DND-41 (cell line): ENCODE results near the gene LANCL3.

Experiments
- EZH2 ChIP-seq: IDR thresholded peaks from 3 replicates; pipeline ENCODE4 v1.6.1; 2012; ENCODE audit warnings: borderline replicate concordance, low read depth, mild to moderate bottlenecking, moderate library complexity, low read length, inconsistent platforms; ENCODE audit not compliant: severe bottlenecking
- TF ChIP-seq, protein P1 (sequence below): IDR thresholded peaks from 2 replicates; pipeline ENCODE4 v1.5.1; 2012; ENCODE audit warnings: borderline replicate concordance, low read length, moderate library complexity, mild to moderate bottlenecking; ENCODE audit not compliant: poor library complexity, severe bottlenecking; ENCODE audit errors: extremely low read depth

DNA sequence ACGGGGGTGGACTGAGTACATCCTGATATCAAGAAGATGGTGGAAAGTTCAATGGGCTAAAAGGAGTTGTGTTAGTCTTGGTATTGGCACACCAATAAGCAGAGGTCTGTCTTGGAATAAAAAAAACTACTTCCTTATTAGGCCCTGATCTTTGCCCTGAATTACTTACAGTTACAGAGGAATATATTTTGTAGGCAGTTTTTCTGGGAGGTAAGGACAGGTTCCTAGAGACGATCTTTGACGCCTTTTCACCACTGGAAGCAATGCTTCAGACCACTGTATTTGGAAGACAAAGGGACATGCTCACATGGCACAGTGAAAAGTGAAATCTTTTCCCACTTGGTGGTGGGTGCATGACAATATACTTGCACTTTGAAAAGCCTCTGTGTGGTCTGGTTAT lies 113.5 kb downstream of the LANCL3 start:
- TF ChIP-seq, protein P1, sequence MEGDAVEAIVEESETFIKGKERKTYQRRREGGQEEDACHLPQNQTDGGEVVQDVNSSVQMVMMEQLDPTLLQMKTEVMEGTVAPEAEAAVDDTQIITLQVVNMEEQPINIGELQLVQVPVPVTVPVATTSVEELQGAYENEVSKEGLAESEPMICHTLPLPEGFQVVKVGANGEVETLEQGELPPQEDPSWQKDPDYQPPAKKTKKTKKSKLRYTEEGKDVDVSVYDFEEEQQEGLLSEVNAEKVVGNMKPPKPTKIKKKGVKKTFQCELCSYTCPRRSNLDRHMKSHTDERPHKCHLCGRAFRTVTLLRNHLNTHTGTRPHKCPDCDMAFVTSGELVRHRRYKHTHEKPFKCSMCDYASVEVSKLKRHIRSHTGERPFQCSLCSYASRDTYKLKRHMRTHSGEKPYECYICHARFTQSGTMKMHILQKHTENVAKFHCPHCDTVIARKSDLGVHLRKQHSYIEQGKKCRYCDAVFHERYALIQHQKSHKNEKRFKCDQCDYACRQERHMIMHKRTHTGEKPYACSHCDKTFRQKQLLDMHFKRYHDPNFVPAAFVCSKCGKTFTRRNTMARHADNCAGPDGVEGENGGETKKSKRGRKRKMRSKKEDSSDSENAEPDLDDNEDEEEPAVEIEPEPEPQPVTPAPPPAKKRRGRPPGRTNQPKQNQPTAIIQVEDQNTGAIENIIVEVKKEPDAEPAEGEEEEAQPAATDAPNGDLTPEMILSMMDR = no peak
- no peak for TF ChIP-seq EZH2
